Measurements from ENCODE around the gene FMNL2.
A peak's percentile ranks its signal among the peaks of the same experiment; 100 is the strongest.

FMNL2 gene

DNA sequence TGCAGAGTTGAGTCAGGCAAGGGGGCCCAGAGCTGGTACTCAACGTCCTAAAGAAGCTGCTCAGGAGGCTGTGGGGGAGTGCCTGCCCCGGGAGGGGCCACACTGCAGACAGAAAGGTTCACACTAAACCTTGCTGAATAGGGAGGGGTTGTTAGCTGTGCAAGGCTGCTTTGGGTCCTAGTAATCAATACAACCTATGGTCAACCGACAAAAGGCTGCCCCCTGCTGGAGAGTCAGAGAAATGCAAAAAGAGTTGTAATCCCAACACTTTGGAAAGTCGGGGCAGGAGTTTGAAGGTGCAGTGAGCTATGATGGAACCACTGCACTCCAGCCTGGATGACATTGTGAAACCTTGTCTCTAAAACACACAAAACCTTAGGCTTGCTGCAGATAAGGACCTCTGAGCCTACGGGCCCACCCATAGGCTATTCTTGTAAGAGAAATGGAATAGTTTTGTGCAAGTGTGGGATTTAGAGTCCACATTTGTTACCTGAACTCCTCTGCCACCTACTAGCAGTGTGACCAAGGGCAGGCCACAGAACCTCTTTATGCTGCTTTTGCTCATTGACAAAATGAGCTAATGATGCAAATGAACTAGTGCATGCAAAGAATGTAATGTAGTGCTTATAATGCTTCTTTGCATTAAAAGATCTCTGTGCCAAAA is 300.8 kb downstream of the FMNL2 start:
- no peak overlapping the region for H3K27ac ChIP-seq (ENCODE audit: extremely low read depth, low read depth, low read length)
- ChIA-PET POLR2A (interaction anchor here (1.7 kb wide), 1 partner anchor 460 kb away, joined by 10 read pairs; the partner anchor contains the start of gene STAM2), CTCF (interaction anchor here (0.5 to 4.4 kb wide), 58 partner anchors 9 to 661 kb away, joined by 3 to 34 read pairs (median 4); partner anchors contain the start of gene STAM2)
- no peak overlapping the region for H3K4me3 ChIP-seq (ENCODE audit: low read depth, low read length)
- no peaks in the 10 kb centered on the region for H3K4me1 ChIP-seq (ENCODE audit: control insufficient read depth, insufficient read depth, low read length)
- H3K9me3 ChIP-seq (ENCODE audit: control insufficient read depth, insufficient read depth, low read depth, low read length) = no peaks in the 10 kb centered on the region
- peaks cover 0 to 75% of the 10 kb centered on the region in 2 experiments; a peak in 2 of 3 replicates for H3K36me3 ChIP-seq (ENCODE audit: control insufficient read depth in 2 of 2, insufficient read depth in 1 of 2, low read length in 2 of 2)
- TF ChIP-seq ZSCAN23 (tag by site-specific recombination; IDR thresholded peaks at IDR 0.05) = no peak
- TF ChIP-seq, protein P1, sequence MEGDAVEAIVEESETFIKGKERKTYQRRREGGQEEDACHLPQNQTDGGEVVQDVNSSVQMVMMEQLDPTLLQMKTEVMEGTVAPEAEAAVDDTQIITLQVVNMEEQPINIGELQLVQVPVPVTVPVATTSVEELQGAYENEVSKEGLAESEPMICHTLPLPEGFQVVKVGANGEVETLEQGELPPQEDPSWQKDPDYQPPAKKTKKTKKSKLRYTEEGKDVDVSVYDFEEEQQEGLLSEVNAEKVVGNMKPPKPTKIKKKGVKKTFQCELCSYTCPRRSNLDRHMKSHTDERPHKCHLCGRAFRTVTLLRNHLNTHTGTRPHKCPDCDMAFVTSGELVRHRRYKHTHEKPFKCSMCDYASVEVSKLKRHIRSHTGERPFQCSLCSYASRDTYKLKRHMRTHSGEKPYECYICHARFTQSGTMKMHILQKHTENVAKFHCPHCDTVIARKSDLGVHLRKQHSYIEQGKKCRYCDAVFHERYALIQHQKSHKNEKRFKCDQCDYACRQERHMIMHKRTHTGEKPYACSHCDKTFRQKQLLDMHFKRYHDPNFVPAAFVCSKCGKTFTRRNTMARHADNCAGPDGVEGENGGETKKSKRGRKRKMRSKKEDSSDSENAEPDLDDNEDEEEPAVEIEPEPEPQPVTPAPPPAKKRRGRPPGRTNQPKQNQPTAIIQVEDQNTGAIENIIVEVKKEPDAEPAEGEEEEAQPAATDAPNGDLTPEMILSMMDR (tag by site-specific recombination; IDR thresholded peaks at IDR 0.05) = peak; percentile 60; the same call in 1 of the 2 replicates
- no peak for TF ChIP-seq SCRT2 (tag by site-specific recombination; IDR thresholded peaks at IDR 0.05)
- TF ChIP-seq, protein P2, sequence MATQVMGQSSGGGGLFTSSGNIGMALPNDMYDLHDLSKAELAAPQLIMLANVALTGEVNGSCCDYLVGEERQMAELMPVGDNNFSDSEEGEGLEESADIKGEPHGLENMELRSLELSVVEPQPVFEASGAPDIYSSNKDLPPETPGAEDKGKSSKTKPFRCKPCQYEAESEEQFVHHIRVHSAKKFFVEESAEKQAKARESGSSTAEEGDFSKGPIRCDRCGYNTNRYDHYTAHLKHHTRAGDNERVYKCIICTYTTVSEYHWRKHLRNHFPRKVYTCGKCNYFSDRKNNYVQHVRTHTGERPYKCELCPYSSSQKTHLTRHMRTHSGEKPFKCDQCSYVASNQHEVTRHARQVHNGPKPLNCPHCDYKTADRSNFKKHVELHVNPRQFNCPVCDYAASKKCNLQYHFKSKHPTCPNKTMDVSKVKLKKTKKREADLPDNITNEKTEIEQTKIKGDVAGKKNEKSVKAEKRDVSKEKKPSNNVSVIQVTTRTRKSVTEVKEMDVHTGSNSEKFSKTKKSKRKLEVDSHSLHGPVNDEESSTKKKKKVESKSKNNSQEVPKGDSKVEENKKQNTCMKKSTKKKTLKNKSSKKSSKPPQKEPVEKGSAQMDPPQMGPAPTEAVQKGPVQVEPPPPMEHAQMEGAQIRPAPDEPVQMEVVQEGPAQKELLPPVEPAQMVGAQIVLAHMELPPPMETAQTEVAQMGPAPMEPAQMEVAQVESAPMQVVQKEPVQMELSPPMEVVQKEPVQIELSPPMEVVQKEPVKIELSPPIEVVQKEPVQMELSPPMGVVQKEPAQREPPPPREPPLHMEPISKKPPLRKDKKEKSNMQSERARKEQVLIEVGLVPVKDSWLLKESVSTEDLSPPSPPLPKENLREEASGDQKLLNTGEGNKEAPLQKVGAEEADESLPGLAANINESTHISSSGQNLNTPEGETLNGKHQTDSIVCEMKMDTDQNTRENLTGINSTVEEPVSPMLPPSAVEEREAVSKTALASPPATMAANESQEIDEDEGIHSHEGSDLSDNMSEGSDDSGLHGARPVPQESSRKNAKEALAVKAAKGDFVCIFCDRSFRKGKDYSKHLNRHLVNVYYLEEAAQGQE (tag by site-specific recombination; IDR thresholded peaks at IDR 0.05) = no peak
- TF ChIP-seq ZNF211 (tag by site-specific recombination; IDR thresholded peaks at IDR 0.05; ENCODE audit: low read depth) = no peak
- peak; percentile 58 for TF ChIP-seq ZNF654 (tag by site-specific recombination; IDR thresholded peaks at IDR 0.05; ENCODE audit: low read depth)
- no peak for TF ChIP-seq KLF8 (tag by site-specific recombination; IDR thresholded peaks at IDR 0.05)
- no peak for TF ChIP-seq ZNF776 (tag by site-specific recombination; IDR thresholded peaks at IDR 0.05; ENCODE audit: borderline replicate concordance)
- TF ChIP-seq, protein P3, sequence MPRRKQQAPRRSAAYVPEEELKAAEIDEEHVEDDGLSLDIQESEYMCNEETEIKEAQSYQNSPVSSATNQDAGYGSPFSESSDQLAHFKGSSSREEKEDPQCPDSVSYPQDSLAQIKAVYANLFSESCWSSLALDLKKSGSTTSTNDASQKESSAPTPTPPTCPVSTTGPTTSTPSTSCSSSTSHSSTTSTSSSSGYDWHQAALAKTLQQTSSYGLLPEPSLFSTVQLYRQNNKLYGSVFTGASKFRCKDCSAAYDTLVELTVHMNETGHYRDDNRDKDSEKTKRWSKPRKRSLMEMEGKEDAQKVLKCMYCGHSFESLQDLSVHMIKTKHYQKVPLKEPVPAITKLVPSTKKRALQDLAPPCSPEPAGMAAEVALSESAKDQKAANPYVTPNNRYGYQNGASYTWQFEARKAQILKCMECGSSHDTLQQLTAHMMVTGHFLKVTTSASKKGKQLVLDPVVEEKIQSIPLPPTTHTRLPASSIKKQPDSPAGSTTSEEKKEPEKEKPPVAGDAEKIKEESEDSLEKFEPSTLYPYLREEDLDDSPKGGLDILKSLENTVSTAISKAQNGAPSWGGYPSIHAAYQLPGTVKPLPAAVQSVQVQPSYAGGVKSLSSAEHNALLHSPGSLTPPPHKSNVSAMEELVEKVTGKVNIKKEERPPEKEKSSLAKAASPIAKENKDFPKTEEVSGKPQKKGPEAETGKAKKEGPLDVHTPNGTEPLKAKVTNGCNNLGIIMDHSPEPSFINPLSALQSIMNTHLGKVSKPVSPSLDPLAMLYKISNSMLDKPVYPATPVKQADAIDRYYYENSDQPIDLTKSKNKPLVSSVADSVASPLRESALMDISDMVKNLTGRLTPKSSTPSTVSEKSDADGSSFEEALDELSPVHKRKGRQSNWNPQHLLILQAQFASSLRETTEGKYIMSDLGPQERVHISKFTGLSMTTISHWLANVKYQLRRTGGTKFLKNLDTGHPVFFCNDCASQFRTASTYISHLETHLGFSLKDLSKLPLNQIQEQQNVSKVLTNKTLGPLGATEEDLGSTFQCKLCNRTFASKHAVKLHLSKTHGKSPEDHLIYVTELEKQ (tag by site-specific recombination; IDR thresholded peaks at IDR 0.05; ENCODE audit: borderline replicate concordance) = no peak
- TF ChIP-seq ZFP41 (tag by site-specific recombination; IDR thresholded peaks at IDR 0.05; ENCODE audit: borderline replicate concordance) = no peak
- no peak for TF ChIP-seq ZNF140 (tag by site-specific recombination; IDR thresholded peaks at IDR 0.05)
- no peak for TF ChIP-seq KLF10 (tag by site-specific recombination; IDR thresholded peaks at IDR 0.05)
- peak; percentile 42; the same call in 1 of the 2 replicates for TF ChIP-seq ZNF2 (tag by site-specific recombination; IDR thresholded peaks at IDR 0.05)
- TF ChIP-seq, protein P4, sequence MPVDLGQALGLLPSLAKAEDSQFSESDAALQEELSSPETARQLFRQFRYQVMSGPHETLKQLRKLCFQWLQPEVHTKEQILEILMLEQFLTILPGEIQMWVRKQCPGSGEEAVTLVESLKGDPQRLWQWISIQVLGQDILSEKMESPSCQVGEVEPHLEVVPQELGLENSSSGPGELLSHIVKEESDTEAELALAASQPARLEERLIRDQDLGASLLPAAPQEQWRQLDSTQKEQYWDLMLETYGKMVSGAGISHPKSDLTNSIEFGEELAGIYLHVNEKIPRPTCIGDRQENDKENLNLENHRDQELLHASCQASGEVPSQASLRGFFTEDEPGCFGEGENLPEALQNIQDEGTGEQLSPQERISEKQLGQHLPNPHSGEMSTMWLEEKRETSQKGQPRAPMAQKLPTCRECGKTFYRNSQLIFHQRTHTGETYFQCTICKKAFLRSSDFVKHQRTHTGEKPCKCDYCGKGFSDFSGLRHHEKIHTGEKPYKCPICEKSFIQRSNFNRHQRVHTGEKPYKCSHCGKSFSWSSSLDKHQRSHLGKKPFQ (tag by site-specific recombination; IDR thresholded peaks at IDR 0.05) = 0 out of 2 replicates have a peak, but pooled peaks have one; percentile 60
- no peak for TF ChIP-seq GLI4 (tag by site-specific recombination; IDR thresholded peaks at IDR 0.05)

Measured in HEK293 (cell line).